Endothelial cell of umbilical vein (primary cell): ENCODE measurements around the gene RHOF. TPM values are rescaled to one million over a fixed set of nuclear protein-coding genes. Genes with fewer than 3 reads are reported as not detected.

Experiments
- BruUV-seq: library from RNA; stranded (reverse); fragments of 400-500 nt; replicated peaks from 2 replicates; lab custom pipeline; 2021; lab: Mats Ljungman, UMichigan
- CTCF ChIA-PET: fragments of 300-600, 350-600 bp; sonication (Branson Sonifier 250); formaldehyde crosslinking; loops from one replicate; lab custom pipeline; 2021; ENCODE audit warnings: antibody characterized with exemption, inconsistent platforms; lab: Charles Lee
- POLR2A ChIA-PET: fragments of 300-600, 350-600 bp; sonication (Branson Sonifier 250); formaldehyde crosslinking; loops from one replicate; lab custom pipeline; 2021; ENCODE audit warnings: antibody characterized with exemption, inconsistent platforms; lab: Charles Lee
- DNase-seq: peaks from one replicate; pipeline ENCODE4 v3.0.0-alpha.2; 2011; ENCODE audit warnings: low read depth, low spot score
- FAIRE-seq: peaks from 2 replicates; lab custom pipeline; 2011; peaks lifted over from hg19 to GRCh38; lab: Jason Lieb, UNC
- H2AFZ ChIP-seq: 2 replicates; pipeline ENCODE4 v1.6.0; 2012; ENCODE audit warnings: low read depth, low read length, control low read depth, inconsistent platforms
- H3K27ac ChIP-seq: 2 replicates; pipeline ENCODE4 v1.5.1; 2011; ENCODE audit warnings: low read depth, mild to moderate bottlenecking, control low read depth, low read length, moderate library complexity; ENCODE audit not compliant: insufficient read depth
- H3K27me3 ChIP-seq, 2 experiments: 2 replicates each; pipeline versions ENCODE4 v1.6.0 to v1.6.1; 2011; ENCODE audit warnings: low read length in 2 of 2, mixed read lengths in 1 of 2; ENCODE audit not compliant: control insufficient read depth in 2 of 2, insufficient read depth in 2 of 2
- H3K36me3 ChIP-seq, 2 experiments: 2 replicates in 1 of 2; 3 replicates in 1 of 2; pipeline ENCODE4 v1.5.1; 2011; ENCODE audit warnings: low read length in 2 of 2, mild to moderate bottlenecking in 1 of 2, moderate library complexity in 1 of 2; ENCODE audit not compliant: control insufficient read depth in 2 of 2, insufficient read depth in 2 of 2; ENCODE audit errors: extremely low read depth in 1 of 2
- H3K4me1 ChIP-seq: 3 replicates; pipeline ENCODE4 v1.5.1; 2011; ENCODE audit warnings: mild to moderate bottlenecking, low read length; ENCODE audit not compliant: control insufficient read depth, insufficient read depth; ENCODE audit errors: extremely low read depth
- H3K4me2 ChIP-seq: 2 replicates; pipeline ENCODE4 v1.6.1; 2011; ENCODE audit warnings: low read length, control low read depth, mixed read lengths; ENCODE audit not compliant: insufficient read depth
- H3K4me3 ChIP-seq, 3 experiments: fragments of 200-600 bp in 1 of 3; sonication (generic), shearing (Covaris generic) in 1 of 3; replicated peaks in 1 of 3; 2 replicates each; pipeline ENCODE4 v1.5.1; 2011 to 2016; ENCODE audit warnings: control low read depth in 3 of 3, low read length in 3 of 3, mild to moderate bottlenecking in 2 of 3, inconsistent platforms in 1 of 3, low read depth in 1 of 3, moderate library complexity in 1 of 3; ENCODE audit not compliant: insufficient read depth in 1 of 3
- H3K79me2 ChIP-seq: 2 replicates; pipeline ENCODE4 v1.6.0; 2012; ENCODE audit warnings: low read length, inconsistent platforms; ENCODE audit not compliant: control insufficient read depth, insufficient read depth
- H3K9ac ChIP-seq: replicated peaks from 2 replicates; pipeline ENCODE3; 2011; ENCODE audit warnings: low read length, control low read depth; ENCODE audit not compliant: insufficient read depth; ENCODE audit errors: extremely low read depth
- H3K9me1 ChIP-seq: replicated peaks from 3 replicates; pipeline ENCODE4 v1.6.0; 2011; ENCODE audit warnings: mild to moderate bottlenecking, low read length; ENCODE audit not compliant: control insufficient read depth, insufficient read depth; ENCODE audit errors: extremely low read depth
- H3K9me3 ChIP-seq: replicated peaks from 2 replicates; pipeline ENCODE4 v1.5.1; 2012; ENCODE audit warnings: low read length, inconsistent platforms; ENCODE audit not compliant: control insufficient read depth, insufficient read depth
- H4K20me1 ChIP-seq: replicated peaks from 2 replicates; pipeline ENCODE3; 2011; ENCODE audit warnings: mild to moderate bottlenecking, low read length; ENCODE audit not compliant: control insufficient read depth, insufficient read depth; ENCODE audit errors: extremely low read depth
- EZH2 ChIP-seq: IDR thresholded peaks from 2 replicates; pipeline ENCODE4 v1.6.1; 2012; ENCODE audit warnings: borderline replicate concordance, low read depth, mild to moderate bottlenecking, moderate library complexity, low read length, inconsistent platforms; ENCODE audit not compliant: severe bottlenecking
- FOS ChIP-seq: IDR thresholded peaks from 2 replicates; pipeline ENCODE4 v1.6.1; 2011; ENCODE audit warnings: mild to moderate bottlenecking, low read length, moderate library complexity, borderline replicate concordance; ENCODE audit not compliant: insufficient read depth
- GATA2 ChIP-seq: IDR thresholded peaks from 2 replicates; pipeline ENCODE4 v1.7.0; 2011; ENCODE audit warnings: low read depth, mild to moderate bottlenecking, moderate library complexity, mixed read lengths, low read length; ENCODE audit not compliant: insufficient read length, insufficient read depth
- JUN ChIP-seq: IDR thresholded peaks from 2 replicates; pipeline ENCODE4 v1.6.1; 2011; ENCODE audit warnings: borderline replicate concordance, low read depth; ENCODE audit not compliant: insufficient read length, insufficient read depth
- MYC ChIP-seq: IDR thresholded peaks from one replicate; pipeline ENCODE4 v1.6.1; 2011; ENCODE audit warnings: mild to moderate bottlenecking, low read depth, low read length
- POLR2A ChIP-seq: IDR thresholded peaks from 2 replicates; pipeline ENCODE4 v1.6.1; 2012; ENCODE audit warnings: low read depth, mild to moderate bottlenecking, control low read depth, low read length
- POLR2AphosphoS5 ChIP-seq: IDR thresholded peaks from 2 replicates; pipeline ENCODE4 v1.6.1; 2012; ENCODE audit warnings: low read depth, mild to moderate bottlenecking, control low read depth, low read length, moderate library complexity; ENCODE audit not compliant: insufficient read depth
- dilution Hi-C: fragments of 300-500 bp; cut with MboI; formaldehyde crosslinking; loops from one replicate; pipeline ENCODE4 v1.15.0; 2019; ENCODE audit warnings: low sequenced_read_pairs; ENCODE audit not compliant: extremely low pct_ligation_motif_present
- intact Hi-C: fragments of 100-400 bp; cut with micrococcal nuclease; formaldehyde crosslinking; loops from one replicate; pipeline ENCODE4 v1.10.0; 2022
- polyA plus RNA-seq, 4 experiments: library from polyadenylated mRNA; depleted of rRNA in 3 of 4; stranded (reverse) in 3 of 4; unstranded in 1 of 4; fragments of >200 nt; gene quantifications; 2 replicates each; pipeline versions ENCODE4 v1.2.1 to v1.2.3, GENCODE V29; 2011 to 2012; ENCODE audit warnings: missing spikeins in 1 of 4
- total RNA-seq: library from RNA; stranded (reverse); gene quantifications from 2 replicates; pipeline ENCODE4 v1.2.3, GENCODE V29; 2021
- TF ChIP-seq, protein P1 (sequence below): IDR thresholded peaks from 2 replicates; pipeline ENCODE4 v1.6.1; 2011; ENCODE audit not compliant: insufficient read depth, insufficient read length
- TF ChIP-seq, protein P2 (sequence below), 2 donors: IDR thresholded peaks; 1 replicate in 1 of 2; 2 replicates in 1 of 2; pipeline ENCODE4 v1.5.1; 2011; ENCODE audit warnings: low read length in 2 of 2, mild to moderate bottlenecking in 2 of 2, moderate library complexity in 2 of 2, control low read depth in 1 of 2, inconsistent platforms in 1 of 2, low read depth in 1 of 2; ENCODE audit not compliant: insufficient read depth in 1 of 2; ENCODE audit errors: extremely low read depth in 1 of 2

The RHOF gene
- total and polyA plus RNA-seq, 2 donors (not counting 3 experiments of a cell fraction or from before 2014, with no cell fraction given): 9.3 to 22.3 TPM

DNA sequence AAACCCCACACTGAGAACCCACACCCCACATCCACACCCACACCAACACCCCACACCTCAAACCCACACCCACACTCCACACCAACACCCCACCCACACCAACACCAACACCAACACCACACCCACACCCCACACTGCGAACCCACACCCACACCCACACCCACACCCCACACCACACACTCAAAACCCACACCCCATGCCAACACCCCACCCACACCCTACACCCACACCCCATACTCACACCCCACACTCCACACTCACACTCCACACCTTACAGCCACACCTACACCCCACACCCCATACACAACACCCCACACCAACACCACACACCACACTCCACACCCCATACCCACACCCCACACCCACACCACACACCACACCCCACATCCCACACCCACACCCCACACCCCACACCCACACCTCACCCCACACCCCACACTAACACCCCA lies 43.0 kb downstream of the RHOF start:
- DNase-seq (no peak), FAIRE-seq (no peak)
- Histone ChIP-seq H3K79me2 (no peaks in the 10 kb centered on the region), H3K27ac (no peak overlapping the region), H3K4me1 (peaks cover 12% of the 10 kb centered on the region), H3K9ac (no peak overlapping the region), H3K36me3 (no peaks in the 10 kb centered on the region), H2AFZ (no peak overlapping the region), H3K27me3 (no peaks in the 10 kb centered on the region), H4K20me1 (no peaks in the 10 kb centered on the region), H3K9me3 (no peaks in the 10 kb centered on the region), H3K9me1 (no peaks in the 10 kb centered on the region), H3K4me2 (no peak overlapping the region), H3K4me3 (no peak overlapping the region)
- no peak for TF ChIP-seq POLR2AphosphoS5
- TF ChIP-seq, protein P1, sequence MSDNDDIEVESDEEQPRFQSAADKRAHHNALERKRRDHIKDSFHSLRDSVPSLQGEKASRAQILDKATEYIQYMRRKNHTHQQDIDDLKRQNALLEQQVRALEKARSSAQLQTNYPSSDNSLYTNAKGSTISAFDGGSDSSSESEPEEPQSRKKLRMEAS: no peak
- no peak for TF ChIP-seq GATA2
- no peak for TF ChIP-seq MYC
- TF ChIP-seq, protein P2, sequence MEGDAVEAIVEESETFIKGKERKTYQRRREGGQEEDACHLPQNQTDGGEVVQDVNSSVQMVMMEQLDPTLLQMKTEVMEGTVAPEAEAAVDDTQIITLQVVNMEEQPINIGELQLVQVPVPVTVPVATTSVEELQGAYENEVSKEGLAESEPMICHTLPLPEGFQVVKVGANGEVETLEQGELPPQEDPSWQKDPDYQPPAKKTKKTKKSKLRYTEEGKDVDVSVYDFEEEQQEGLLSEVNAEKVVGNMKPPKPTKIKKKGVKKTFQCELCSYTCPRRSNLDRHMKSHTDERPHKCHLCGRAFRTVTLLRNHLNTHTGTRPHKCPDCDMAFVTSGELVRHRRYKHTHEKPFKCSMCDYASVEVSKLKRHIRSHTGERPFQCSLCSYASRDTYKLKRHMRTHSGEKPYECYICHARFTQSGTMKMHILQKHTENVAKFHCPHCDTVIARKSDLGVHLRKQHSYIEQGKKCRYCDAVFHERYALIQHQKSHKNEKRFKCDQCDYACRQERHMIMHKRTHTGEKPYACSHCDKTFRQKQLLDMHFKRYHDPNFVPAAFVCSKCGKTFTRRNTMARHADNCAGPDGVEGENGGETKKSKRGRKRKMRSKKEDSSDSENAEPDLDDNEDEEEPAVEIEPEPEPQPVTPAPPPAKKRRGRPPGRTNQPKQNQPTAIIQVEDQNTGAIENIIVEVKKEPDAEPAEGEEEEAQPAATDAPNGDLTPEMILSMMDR (IDR thresholded peaks at IDR 0.05; ENCODE audit: extremely low read depth in 1 of 2, insufficient read depth in 1 of 2, low read depth in 1 of 2, low read length in 2 of 2): no peak
- no peak for TF ChIP-seq FOS
- no peak for TF ChIP-seq EZH2
- TF ChIP-seq POLR2A: no peak
- TF ChIP-seq JUN: no peak
- ChIA-PET POLR2A (no interaction called here), CTCF (no interaction called here)
- intact Hi-C loops (no loop called here), dilution Hi-C loops (no loop called here)
- no TSS peak for BruUV-seq
